ENCODE results near the gene KRT76.

Gene KRT76

DNA sequence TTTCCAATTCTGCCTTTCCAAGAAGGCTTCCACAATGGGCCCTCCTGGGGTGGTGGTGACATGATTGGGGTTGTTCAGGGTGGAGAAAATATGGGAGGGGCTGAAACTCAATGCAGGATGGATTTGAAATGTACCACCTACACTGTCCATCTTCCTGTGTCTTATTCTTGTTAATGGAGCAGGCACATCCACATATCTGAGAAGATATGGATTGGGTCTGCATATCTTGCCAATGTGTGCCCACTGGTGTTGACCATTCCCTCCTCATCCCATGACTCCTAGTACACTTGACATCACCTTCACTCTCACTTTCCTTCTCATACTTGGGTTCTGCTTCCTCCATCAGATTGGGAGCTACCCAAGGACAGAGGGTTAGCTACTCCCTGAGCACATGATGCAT is 7.2 kb downstream of the KRT76 start:
- H3K9me3 ChIP-seq (ENCODE audit: insufficient read depth, low read length) = no peaks in the 10 kb centered on the region
- no peak overlapping the region for H3K4me3 ChIP-seq (ENCODE audit: insufficient read depth, low read length, poor library complexity, severe bottlenecking)
- H3K4me2 ChIP-seq (ENCODE audit: low read depth, low read length, poor library complexity, severe bottlenecking) = no peak overlapping the region
- no peaks in the 10 kb centered on the region for H3K27me3 ChIP-seq (ENCODE audit: low read length)
- H2AFZ ChIP-seq (ENCODE audit: low read depth, low read length, severe bottlenecking) = no peak overlapping the region
- no peak for TF ChIP-seq EZH2phosphoT487 (conservative IDR thresholded peaks at IDR 0.05; ENCODE audit: low read length)
- TF ChIP-seq, protein P1, sequence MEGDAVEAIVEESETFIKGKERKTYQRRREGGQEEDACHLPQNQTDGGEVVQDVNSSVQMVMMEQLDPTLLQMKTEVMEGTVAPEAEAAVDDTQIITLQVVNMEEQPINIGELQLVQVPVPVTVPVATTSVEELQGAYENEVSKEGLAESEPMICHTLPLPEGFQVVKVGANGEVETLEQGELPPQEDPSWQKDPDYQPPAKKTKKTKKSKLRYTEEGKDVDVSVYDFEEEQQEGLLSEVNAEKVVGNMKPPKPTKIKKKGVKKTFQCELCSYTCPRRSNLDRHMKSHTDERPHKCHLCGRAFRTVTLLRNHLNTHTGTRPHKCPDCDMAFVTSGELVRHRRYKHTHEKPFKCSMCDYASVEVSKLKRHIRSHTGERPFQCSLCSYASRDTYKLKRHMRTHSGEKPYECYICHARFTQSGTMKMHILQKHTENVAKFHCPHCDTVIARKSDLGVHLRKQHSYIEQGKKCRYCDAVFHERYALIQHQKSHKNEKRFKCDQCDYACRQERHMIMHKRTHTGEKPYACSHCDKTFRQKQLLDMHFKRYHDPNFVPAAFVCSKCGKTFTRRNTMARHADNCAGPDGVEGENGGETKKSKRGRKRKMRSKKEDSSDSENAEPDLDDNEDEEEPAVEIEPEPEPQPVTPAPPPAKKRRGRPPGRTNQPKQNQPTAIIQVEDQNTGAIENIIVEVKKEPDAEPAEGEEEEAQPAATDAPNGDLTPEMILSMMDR (IDR thresholded peaks at IDR 0.05; ENCODE audit: insufficient read depth, low read length, poor library complexity, severe bottlenecking) = no peak
- no peaks in the 10 kb centered on the region for H4K20me1 ChIP-seq (ENCODE audit: low read depth, low read length)
- H3K79me2 ChIP-seq (ENCODE audit: insufficient read depth, low read length) = no peaks in the 10 kb centered on the region
- no peak overlapping the region for H3K9ac ChIP-seq (ENCODE audit: low read length)
- H3F3A ChIP-seq (ENCODE audit: insufficient read depth) = no peaks in the 10 kb centered on the region
- no peaks in the 10 kb centered on the region for H3K36me3 ChIP-seq (ENCODE audit: low read length)
- H3K9me2 ChIP-seq (replicated peaks; ENCODE audit: insufficient read depth, low read length) = no peaks in the 10 kb centered on the region
- no peak overlapping the region for H3K27ac ChIP-seq (ENCODE audit: low read depth, low read length)

DNA sequence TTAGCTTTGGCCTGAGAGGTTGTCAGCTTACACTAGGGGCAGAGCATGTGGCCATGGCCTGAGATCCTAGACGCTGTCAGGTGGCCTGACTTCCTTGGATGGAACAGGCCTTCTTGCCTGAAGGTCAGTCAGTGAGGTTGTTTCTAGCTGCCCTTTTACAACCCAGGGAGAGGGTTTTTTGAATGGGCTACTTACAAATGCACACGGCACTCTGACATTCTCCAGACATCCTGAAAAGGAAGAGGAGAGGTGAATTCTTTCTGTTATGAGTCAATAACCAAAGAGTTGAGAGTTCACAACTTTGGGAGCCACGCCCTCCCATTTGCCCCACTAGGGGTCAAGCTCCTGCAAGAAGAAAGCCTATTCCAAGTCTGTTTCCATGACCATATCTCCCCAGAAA is 7.8 kb downstream of the KRT76 start:
- Histone ChIP-seq H4K20me1 (ENCODE audit: low read depth, low read length) (no peaks in the 10 kb centered on the region), H2AFZ (ENCODE audit: low read depth, low read length, severe bottlenecking) (no peak overlapping the region), H3F3A (ENCODE audit: insufficient read depth) (no peaks in the 10 kb centered on the region), H3K79me2 (ENCODE audit: insufficient read depth, low read length) (no peaks in the 10 kb centered on the region), H3K9ac (ENCODE audit: low read length) (no peak overlapping the region), H3K4me2 (ENCODE audit: low read depth, low read length, poor library complexity, severe bottlenecking) (no peak overlapping the region), H3K9me3 (ENCODE audit: insufficient read depth, low read length) (no peaks in the 10 kb centered on the region), H3K9me2 (replicated peaks; ENCODE audit: insufficient read depth, low read length) (no peaks in the 10 kb centered on the region), H3K36me3 (ENCODE audit: low read length) (no peaks in the 10 kb centered on the region), H3K27ac (ENCODE audit: low read depth, low read length) (no peak overlapping the region), H3K4me3 (ENCODE audit: insufficient read depth, low read length, poor library complexity, severe bottlenecking) (no peak overlapping the region), H3K27me3 (ENCODE audit: low read length) (no peaks in the 10 kb centered on the region)
- TF ChIP-seq, protein P1 (IDR thresholded peaks at IDR 0.05; ENCODE audit: insufficient read depth, low read length, poor library complexity, severe bottlenecking) = no peak
- no peak for TF ChIP-seq EZH2phosphoT487 (conservative IDR thresholded peaks at IDR 0.05; ENCODE audit: low read length)

DNA sequence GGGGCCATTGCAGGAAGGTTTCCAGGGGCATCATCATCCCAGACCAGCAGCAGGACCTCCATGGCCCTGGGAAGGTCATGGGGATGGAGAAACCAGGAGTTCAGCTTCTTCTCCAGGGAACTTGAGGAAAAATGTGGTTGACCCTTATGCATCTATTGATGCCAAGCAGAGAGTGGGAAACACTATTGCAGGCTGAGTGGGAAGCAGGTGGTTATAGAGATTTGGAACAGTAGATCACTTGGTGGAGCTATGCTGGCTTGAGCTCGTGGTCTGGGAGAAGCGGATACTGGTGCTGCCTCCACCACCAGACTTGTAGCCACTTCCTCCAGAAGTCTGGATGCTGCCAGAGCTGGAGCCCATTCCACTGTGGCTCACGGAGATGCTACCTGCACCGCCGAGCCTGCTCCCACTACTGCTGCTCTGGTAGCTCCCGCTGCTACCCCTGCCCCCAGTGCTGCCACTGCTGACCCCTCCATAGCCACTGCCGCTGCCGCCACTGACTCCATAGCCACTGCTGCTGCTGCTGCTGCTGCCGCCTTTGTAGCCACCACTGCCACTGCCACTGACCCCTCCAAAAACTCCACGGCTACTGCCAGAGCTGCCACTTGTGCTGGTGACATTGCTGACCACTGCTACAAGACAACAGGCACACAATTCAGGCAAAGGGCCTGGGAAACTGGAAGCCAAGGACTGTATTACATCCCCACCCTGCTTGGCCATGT is 8.5 kb downstream of the KRT76 start:
- Histone ChIP-seq H3K79me2 (ENCODE audit: insufficient read depth, low read length) (no peaks in the 10 kb centered on the region), H3K27me3 (ENCODE audit: low read length) (no peaks in the 10 kb centered on the region), H3K4me3 (ENCODE audit: insufficient read depth, low read length, poor library complexity, severe bottlenecking) (no peak overlapping the region), H3K9me2 (replicated peaks; ENCODE audit: insufficient read depth, low read length) (no peaks in the 10 kb centered on the region), H3K27ac (ENCODE audit: low read depth, low read length) (no peak overlapping the region), H3F3A (ENCODE audit: insufficient read depth) (no peaks in the 10 kb centered on the region), H3K36me3 (ENCODE audit: low read length) (no peaks in the 10 kb centered on the region), H2AFZ (ENCODE audit: low read depth, low read length, severe bottlenecking) (no peak overlapping the region), H3K9ac (ENCODE audit: low read length) (no peak overlapping the region), H3K9me3 (ENCODE audit: insufficient read depth, low read length) (no peaks in the 10 kb centered on the region), H4K20me1 (ENCODE audit: low read depth, low read length) (no peaks in the 10 kb centered on the region), H3K4me2 (ENCODE audit: low read depth, low read length, poor library complexity, severe bottlenecking) (no peak overlapping the region)
- TF ChIP-seq, protein P1 (IDR thresholded peaks at IDR 0.05; ENCODE audit: insufficient read depth, low read length, poor library complexity, severe bottlenecking) = no peak
- TF ChIP-seq EZH2phosphoT487 (conservative IDR thresholded peaks at IDR 0.05; ENCODE audit: low read length) = no peak
